ENCODE results near the gene FIGNL2. TPM values are rescaled to one million over a fixed set of nuclear protein-coding genes. Genes with fewer than 3 reads are reported as not detected.

The FIGNL2 gene
- total RNA-seq, 4 donors from 2014 or later, result 1.7 to 2.7 TPM; not detected in 2

DNA sequence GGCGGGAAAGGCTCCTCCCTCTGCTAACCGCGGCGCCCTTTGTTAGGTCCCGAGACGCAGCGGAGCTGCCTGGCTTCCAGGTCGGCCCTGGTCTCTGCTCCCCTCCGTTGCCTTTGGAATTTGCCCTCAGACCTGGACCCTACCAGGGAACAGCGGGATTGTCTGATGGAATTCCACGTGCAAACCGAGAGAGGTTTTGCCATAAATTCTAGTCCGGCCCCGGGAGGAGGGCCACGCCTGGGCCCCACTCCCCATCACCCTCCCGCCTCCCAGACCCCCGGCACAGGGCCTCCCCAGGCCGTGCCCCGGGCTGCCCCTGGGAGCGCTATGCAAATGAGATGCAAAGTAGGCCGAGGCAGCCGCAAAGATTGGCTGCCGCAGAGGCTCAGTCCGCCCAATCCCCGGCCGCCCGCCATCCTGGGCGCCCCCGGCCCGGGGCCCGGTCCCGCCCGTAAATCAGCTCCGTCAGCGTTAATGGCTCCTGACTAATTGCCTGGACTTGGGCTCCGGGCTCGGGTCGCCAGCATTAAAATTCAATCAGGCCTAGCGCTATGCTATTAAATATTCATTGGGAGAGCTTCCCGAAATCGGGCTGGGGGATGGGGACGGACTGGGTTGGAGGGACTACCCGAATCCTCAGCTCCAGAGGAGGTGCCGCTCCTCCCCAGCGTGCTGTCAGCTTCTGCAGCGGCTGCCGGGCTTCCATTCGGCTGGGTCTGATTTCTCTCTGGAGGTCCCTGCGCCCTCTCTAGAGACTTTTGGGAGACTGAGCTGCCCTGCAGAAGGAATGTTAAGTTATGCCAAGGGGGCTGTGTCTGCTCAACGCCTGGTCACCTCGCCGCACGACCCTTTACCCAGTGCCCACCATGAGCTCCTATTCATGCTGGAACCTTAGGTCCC, 15.7 kb upstream of the FIGNL2 start:
- Histone ChIP-seq H3K27ac (no peak overlapping the region), H3K27me3 (peaks cover 0 to 8% of the 10 kb centered on the region in 2 donors), H3K4me3 (peak overlapping the region in 1 of 2 donors; percentile 13), H3K36me3 (no peaks in the 10 kb centered on the region), H3K4me1 (peaks cover 0 to 16% of the 10 kb centered on the region in 2 donors), H3K9me3 (no peaks in the 10 kb centered on the region)
- intact Hi-C loops (cut with DNase I; ENCODE audit: low total_unique reads), result no loop called here
- TF ChIP-seq POLR2A (IDR thresholded peaks at IDR 0.05), result no peak
- no peak for TF ChIP-seq CTCF (IDR thresholded peaks at IDR 0.05)
- DNase-seq, result no peak

- Histone ChIP-seq H3K9me3 (no peaks in the 10 kb centered on the region), H3K36me3 (no peaks in the 10 kb centered on the region), H3K27ac (no peak overlapping the region), H3K4me3 (no peak overlapping the region), H3K27me3 (peaks cover 0 to 3% of the 10 kb centered on the region in 2 donors), H3K4me1 (peaks cover 0 to 9% of the 10 kb centered on the region in 2 donors)
- TF ChIP-seq CTCF (IDR thresholded peaks at IDR 0.05) (no peak), POLR2A (IDR thresholded peaks at IDR 0.05) (no peak)
- intact Hi-C loops (cut with DNase I; ENCODE audit: low total_unique reads), result no loop called here
- DNase-seq, result no peak
Measured at GRCh38 chr12:51863363-51863932, 14.9 kb upstream of the FIGNL2 start.

GRCh38 chr12:51862947-51863346, 14.4 kb upstream of the FIGNL2 start:
- Histone ChIP-seq H3K4me1 (peaks cover 0 to 9% of the 10 kb centered on the region in 2 donors), H3K9me3 (no peaks in the 10 kb centered on the region), H3K4me3 (no peak overlapping the region), H3K27me3 (peaks cover 0 to 3% of the 10 kb centered on the region in 2 donors), H3K36me3 (no peaks in the 10 kb centered on the region), H3K27ac (no peak overlapping the region)
- DNase-seq, result no peak
- TF ChIP-seq CTCF (IDR thresholded peaks at IDR 0.05) (no peak), POLR2A (IDR thresholded peaks at IDR 0.05) (no peak)
- intact Hi-C loops (cut with DNase I; ENCODE audit: low total_unique reads), result no loop called here

DNA sequence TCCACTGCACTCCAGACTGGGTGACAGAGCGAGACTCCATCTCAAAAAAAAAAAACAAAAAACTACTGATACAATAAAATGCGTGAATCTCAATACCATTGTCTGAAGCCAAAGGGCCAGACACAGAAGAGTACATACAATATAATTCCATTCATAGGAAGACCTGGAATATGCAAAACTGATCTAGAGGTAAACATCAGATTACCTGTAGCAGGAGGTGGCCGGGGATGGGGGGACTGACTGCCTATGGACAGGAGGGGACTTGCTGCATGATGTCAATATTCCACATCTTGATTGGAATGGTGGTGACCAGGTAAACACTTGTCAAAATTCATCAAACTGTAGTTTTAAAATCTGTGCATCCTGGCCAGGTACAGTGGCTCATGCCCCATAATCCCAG, 12.5 kb upstream of the FIGNL2 start:
- no peak for DNase-seq
- no peaks in the 10 kb centered on the region for H3K36me3 ChIP-seq
- intact Hi-C loops (cut with DNase I; ENCODE audit: low total_unique reads), result no loop called here
- H3K9me3 ChIP-seq, result no peaks in the 10 kb centered on the region
- H3K27ac ChIP-seq, result no peak overlapping the region
- H3K4me3 ChIP-seq, result no peak overlapping the region
- H3K4me1 ChIP-seq, result peaks cover 0 to 9% of the 10 kb centered on the region in 2 donors
- TF ChIP-seq CTCF (IDR thresholded peaks at IDR 0.05) (no peak), POLR2A (IDR thresholded peaks at IDR 0.05) (no peak)
- peaks cover 0 to 3% of the 10 kb centered on the region in 2 donors for H3K27me3 ChIP-seq

Data from uterus (tissue), 4 donors.